Spleen (tissue), 11 donors: ENCODE results near the gene RAB1B. TPM values are rescaled to one million over a fixed set of nuclear protein-coding genes. Genes with fewer than 3 reads are reported as not detected.

Experiments used
- DNase-seq: peaks from one replicate; pipeline ENCODE4 v3.0.0-alpha.2; 2020
- H3K27ac ChIP-seq, 8 donors: fragments of 200-600 bp; sonication (generic) in 7 of 8; 1 replicate in 4 of 8; 2 replicates in 4 of 8; pipeline versions ENCODE4 v1.5.0 to v1.8.0; 2016 to 2021; ENCODE audit warnings: inconsistent platforms in 4 of 8, mild to moderate bottlenecking in 4 of 8, moderate library complexity in 1 of 8
- H3K27me3 ChIP-seq, 7 donors: fragments of 200-600 bp; sonication (generic) in 6 of 7; replicated peaks in 1 of 7; 1 replicate in 4 of 7; 2 replicates in 3 of 7; pipeline versions ENCODE4 v1.5.0 to v1.8.0; 2016 to 2021; ENCODE audit warnings: inconsistent platforms in 3 of 7, mild to moderate bottlenecking in 1 of 7
- H3K36me3 ChIP-seq, 6 donors: fragments of 200-600 bp; sonication (generic) in 5 of 6; 1 replicate in 4 of 6; 2 replicates in 2 of 6; pipeline versions ENCODE4 v1.5.0 to v1.8.0; 2016 to 2021; ENCODE audit warnings: inconsistent platforms in 2 of 6
- H3K4me1 ChIP-seq, 6 donors: fragments of 200-600 bp; sonication (generic) in 5 of 6; 1 replicate in 3 of 6; 2 replicates in 3 of 6; pipeline versions ENCODE4 v1.5.0 to v1.8.0; 2016 to 2021; ENCODE audit warnings: inconsistent platforms in 3 of 6
- H3K4me3 ChIP-seq, 8 donors: fragments of 200-600 bp; sonication (generic) in 7 of 8; 1 replicate in 4 of 8; 2 replicates in 4 of 8; pipeline versions ENCODE4 v1.5.0 to v1.8.0; 2016 to 2021; ENCODE audit warnings: inconsistent platforms in 4 of 8, mild to moderate bottlenecking in 4 of 8, moderate library complexity in 2 of 8
- H3K9me3 ChIP-seq, 8 donors: fragments of 200-600 bp; sonication (generic) in 7 of 8; 1 replicate in 4 of 8; 2 replicates in 4 of 8; pipeline versions ENCODE4 v1.5.0 to v1.8.0; 2016 to 2021; ENCODE audit warnings: inconsistent platforms in 4 of 8
- CTCF ChIP-seq, 11 experiments: fragments of 200-600 bp in 7 of 11; fragments of 450-650 bp in 4 of 11; sonication (generic) in 4 of 11; IDR thresholded peaks in 8 of 11; conservative IDR thresholded peaks in 3 of 11; 1 replicate in 7 of 11; 2 replicates in 4 of 11; pipeline versions ENCODE4 v1.4.0 to v1.8.0; 2016 to 2021; ENCODE audit warnings: antibody characterized with exemption in 11 of 11, inconsistent platforms in 4 of 11, mild to moderate bottlenecking in 1 of 11
- POLR2A ChIP-seq, 3 donors: fragments of 450-650 bp; IDR thresholded peaks; one replicate each; pipeline ENCODE4 v1.5.1; 2017; ENCODE audit warnings: antibody characterized with exemption in 3 of 3, mild to moderate bottlenecking in 1 of 3
- POLR2AphosphoS5 ChIP-seq, 3 donors: sonication (generic); formaldehyde crosslinking; IDR thresholded peaks; one replicate each; pipeline ENCODE4 v1.5.1; 2017; ENCODE audit warnings: antibody characterized with exemption in 3 of 3
- WGBS, 5 donors: extraction: QIAGEN DNeasy Blood & Tissue Kit in 3 of 5; methylation state at CpG; one replicate each; pipeline versions ENCODE4 v1.1.5 to v1.1.7; 2013 to 2018; 5-methylcytosine and 5-hydroxymethylcytosine counted together
- intact Hi-C: fragments of 100-400 bp; cut with DNase I; formaldehyde crosslinking; loops from one replicate; pipeline ENCODE4 v1.15.0; 2023; ENCODE audit warnings: low total_unique reads
- polyA plus RNA-seq, 3 donors: library from polyadenylated mRNA; stranded (reverse); fragments of 200-250 nt; gene quantifications; one replicate each; pipeline ENCODE4 v1.2.1, GENCODE V29; 2013
- total RNA-seq, 7 donors: library from RNA; depleted of rRNA in 3 of 7; stranded (reverse); fragments of >200 nt in 3 of 7; fragmentation: NEBNext Ultra II Directional in 4 of 7; extraction: Animal tissue kit (Norgen Biotek cat#: 25700) in 4 of 7; gene quantifications; one replicate each; pipeline versions ENCODE4 v1.1.0 to v1.2.1, GENCODE V29; 2016 to 2021
- donor health status: healthy with polysubstance abuse.
- donor health status: DM: no; HTN: no; CAD: no; lungs with moderate emphysema.
- donor health status: DM: no; HTN: no; CAD: no.
- donor health status: Bipolar disorder and iron deficiency.
- donor health status: healthy.
- donor health status: DM: no; HTN: no; CAD: no.
- donor health status: DM: yes; HTN: yes; CAD: no.

RAB1B gene
- total and polyA plus RNA-seq, 10 donors = 66.8 to 150 (median 116) TPM

- Histone ChIP-seq H3K9me3 (no peaks in the 10 kb centered on the region), H3K27ac (peak overlapping the region in 6 of 8 donors; percentile 96 to 99 (median 98)), H3K36me3 (peaks cover 0 to 64% (median 23%) of the 10 kb centered on the region in 6 donors), H3K27me3 (no peaks in the 10 kb centered on the region), H3K4me3 (peak overlapping the region in 6 of 8 donors; percentile 83 to 99 (median 91)), H3K4me1 (peaks cover 17 to 49% (median 41%) of the 10 kb centered on the region in 6 donors)
- 86 to 92% (median 89%) methylated on average over 19 to 20 of the region's 20 CpGs for WGBS, 5 donors
- DNase-seq = peak; percentile 87
- intact Hi-C loops = no loop called here
- TF ChIP-seq POLR2AphosphoS5 (IDR thresholded peaks at IDR 0.05) = no peak
- no peak for TF ChIP-seq CTCF (IDR thresholded peaks at IDR 0.05 in 8 of 11, conservative IDR thresholded peaks at IDR 0.05 in 3 of 11)
- no peak for TF ChIP-seq POLR2A (IDR thresholded peaks at IDR 0.05)
Measured at GRCh38 chr11:66266378-66267038, 1.9 kb upstream of the RAB1B start.

- Histone ChIP-seq H3K36me3 (peaks cover 0 to 64% (median 24%) of the 10 kb centered on the region in 6 donors), H3K27ac (peak overlapping the region; percentile 94 to 99 (median 96)), H3K9me3 (no peaks in the 10 kb centered on the region), H3K27me3 (no peaks in the 10 kb centered on the region), H3K4me3 (peak overlapping the region; percentile 82 to 99 (median 90)), H3K4me1 (peaks cover 17 to 54% (median 45%) of the 10 kb centered on the region in 6 donors)
- intact Hi-C loops = no loop called here
- no peak for TF ChIP-seq POLR2AphosphoS5 (IDR thresholded peaks at IDR 0.05)
- TF ChIP-seq POLR2A (IDR thresholded peaks at IDR 0.05) = no peak
- TF ChIP-seq CTCF (IDR thresholded peaks at IDR 0.05 in 8 of 11, conservative IDR thresholded peaks at IDR 0.05 in 3 of 11) = no peak
- WGBS, 5 donors = 19 to 36% (median 29%) methylated on average over 13 of the region's 13 CpGs
- DNase-seq = no peak
Measured at GRCh38 chr11:66267039-66267378, 1.4 kb upstream of the RAB1B start.

- Histone ChIP-seq H3K27me3 (no peaks in the 10 kb centered on the region), H3K4me3 (peak overlapping the region; percentile 82 to 99 (median 90)), H3K4me1 (peaks cover 17 to 60% (median 51%) of the 10 kb centered on the region in 6 donors), H3K27ac (peak overlapping the region; percentile 94 to 99 (median 96)), H3K9me3 (no peaks in the 10 kb centered on the region), H3K36me3 (peaks cover 0 to 64% (median 25%) of the 10 kb centered on the region in 6 donors)
- DNase-seq = peak; percentile 97
- WGBS, 5 donors = 1 to 4% (median 2%) methylated on average over 30 to 61 of the region's 61 CpGs
- intact Hi-C loops = no loop called here
- TF ChIP-seq POLR2AphosphoS5 (IDR thresholded peaks at IDR 0.05) = peak; percentile 93 to 94 (median 93)
- peak in 7 of 11 experiments; percentile 25 to 50 (median 32) for TF ChIP-seq CTCF (IDR thresholded peaks at IDR 0.05 in 8 of 11, conservative IDR thresholded peaks at IDR 0.05 in 3 of 11)
- TF ChIP-seq POLR2A (IDR thresholded peaks at IDR 0.05) = peak in 1 of 3 donors; percentile 69
Measured at GRCh38 chr11:66267379-66268243, 828 bp upstream of the RAB1B start.
